HEK293T (cell line): ENCODE results near the gene BDNF.

Experiments used
- ARNT ChIP-seq: fragments of 450-650 bp; IDR thresholded peaks from 2 replicates; pipeline ENCODE4 v1.6.1; 2017; ENCODE audit warnings: mild to moderate bottlenecking
- BHLHE40 ChIP-seq: fragments of 450-650 bp; IDR thresholded peaks from 2 replicates; pipeline ENCODE4 v1.6.1; 2016; ENCODE audit warnings: mild to moderate bottlenecking, moderate library complexity, borderline replicate concordance
- FOXK2 ChIP-seq: fragments of 450-650 bp; IDR thresholded peaks from 2 replicates; pipeline ENCODE4 v1.6.1; 2016; ENCODE audit warnings: mild to moderate bottlenecking
- HDGF ChIP-seq: fragments of 450-650 bp; IDR thresholded peaks from 2 replicates; pipeline ENCODE4 v1.6.1; 2017; ENCODE audit warnings: antibody characterized with exemption, borderline replicate concordance
- NFRKB ChIP-seq: fragments of 450-650 bp; IDR thresholded peaks from 2 replicates; pipeline ENCODE4 v1.6.1; 2016; ENCODE audit warnings: mild to moderate bottlenecking, moderate library complexity
- SP1 ChIP-seq: fragments of 450-650 bp; IDR thresholded peaks from 2 replicates; pipeline ENCODE4 v1.6.1; 2017
- SUZ12 ChIP-seq: fragments of 450-650 bp; IDR thresholded peaks from 2 replicates; pipeline ENCODE4 v1.6.1; 2016; ENCODE audit warnings: mild to moderate bottlenecking
- TARDBP ChIP-seq: fragments of 450-650 bp; IDR thresholded peaks from 2 replicates; pipeline ENCODE4 v1.6.1; 2016
- ZNF384 ChIP-seq: fragments of 450-650 bp; IDR thresholded peaks from 2 replicates; pipeline ENCODE4 v1.6.1; 2016
- TF ChIP-seq, protein P1 (sequence below): fragments of 450-650 bp; IDR thresholded peaks from 2 replicates; pipeline ENCODE4 v1.6.1; 2016

DNA sequence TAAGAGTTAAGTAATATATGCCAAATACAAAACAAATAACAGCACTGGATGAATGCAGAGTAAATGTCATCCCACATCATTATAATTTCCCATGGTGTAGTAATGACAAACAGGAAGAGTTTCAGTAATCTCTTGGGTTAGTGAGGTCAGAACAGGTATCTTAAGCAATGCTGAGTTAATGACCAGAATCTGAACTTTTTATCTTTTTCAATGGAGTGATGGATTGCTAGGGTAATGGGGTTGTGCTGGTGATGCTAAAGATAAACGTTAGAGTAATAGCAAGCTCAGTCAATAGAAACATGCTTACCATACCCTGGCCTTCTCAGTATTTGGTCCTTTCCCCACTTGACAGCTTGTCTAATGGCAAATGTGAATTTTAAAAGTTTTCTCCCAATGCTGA is 11.5 kb upstream of the BDNF start:
- TF ChIP-seq SP1 (no peak), BHLHE40 (no peak), TARDBP (no peak), HDGF (no peak), ARNT (no peak), FOXK2 (no peak), SUZ12 (no peak), NFRKB (no peak), ZNF384 (no peak)
- TF ChIP-seq, protein P1, sequence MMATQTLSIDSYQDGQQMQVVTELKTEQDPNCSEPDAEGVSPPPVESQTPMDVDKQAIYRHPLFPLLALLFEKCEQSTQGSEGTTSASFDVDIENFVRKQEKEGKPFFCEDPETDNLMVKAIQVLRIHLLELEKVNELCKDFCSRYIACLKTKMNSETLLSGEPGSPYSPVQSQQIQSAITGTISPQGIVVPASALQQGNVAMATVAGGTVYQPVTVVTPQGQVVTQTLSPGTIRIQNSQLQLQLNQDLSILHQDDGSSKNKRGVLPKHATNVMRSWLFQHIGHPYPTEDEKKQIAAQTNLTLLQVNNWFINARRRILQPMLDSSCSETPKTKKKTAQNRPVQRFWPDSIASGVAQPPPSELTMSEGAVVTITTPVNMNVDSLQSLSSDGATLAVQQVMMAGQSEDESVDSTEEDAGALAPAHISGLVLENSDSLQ: no peak
